ENCODE measurements around the gene LRIF1. TPM values are rescaled to one million over a fixed set of nuclear protein-coding genes. Genes with fewer than 3 reads are reported as not detected.

Gene LRIF1
- total RNA-seq, 6 donors from 2014 or later = 2.6 to 15.3 (median 7.2) TPM

GRCh38 chr1:110928904-110929303 lies 34.8 kb downstream of the LRIF1 start:
- no peaks in the 10 kb centered on the region for H3K27me3 ChIP-seq
- WGBS, 2 donors = 64 to 71% methylated on average over 2 of the region's 2 CpGs
- TF ChIP-seq POLR2A (IDR thresholded peaks at IDR 0.05) (no peak), CTCF (IDR thresholded peaks at IDR 0.05) (no peak), POLR2AphosphoS5 (IDR thresholded peaks at IDR 0.05) (no peak), EP300 (IDR thresholded peaks at IDR 0.05) (no peak)
- no peaks in the 10 kb centered on the region for H3K36me3 ChIP-seq
- DNase-seq = no peak
- H3K27ac ChIP-seq = no peak overlapping the region
- no peak overlapping the region for H3K4me3 ChIP-seq
- H3K9me3 ChIP-seq = peaks cover 0 to 5% (median 0%) of the 10 kb centered on the region in 4 donors
- ATAC-seq (ENCODE audit: low FRiP score in 2 of 2) = no peak
- no peaks in the 10 kb centered on the region for H3K4me1 ChIP-seq

GRCh38 chr1:110928191-110928590 lies 35.5 kb downstream of the LRIF1 start:
- H3K27me3 ChIP-seq = no peaks in the 10 kb centered on the region
- H3K4me3 ChIP-seq = no peak overlapping the region
- H3K4me1 ChIP-seq = no peaks in the 10 kb centered on the region
- H3K27ac ChIP-seq = no peak overlapping the region
- H3K9me3 ChIP-seq = peaks cover 0 to 5% (median 0%) of the 10 kb centered on the region in 4 donors
- 50 to 61% methylated on average over 1 of the region's 1 CpG for WGBS, 2 donors
- no peaks in the 10 kb centered on the region for H3K36me3 ChIP-seq
- no peak for DNase-seq
- TF ChIP-seq POLR2AphosphoS5 (IDR thresholded peaks at IDR 0.05) (no peak), CTCF (IDR thresholded peaks at IDR 0.05) (no peak), EP300 (IDR thresholded peaks at IDR 0.05) (no peak), POLR2A (IDR thresholded peaks at IDR 0.05) (no peak)
- ATAC-seq (ENCODE audit: low FRiP score in 2 of 2) = no peak

- DNase-seq (no peak), ATAC-seq (ENCODE audit: low FRiP score in 2 of 2) (no peak)
- TF ChIP-seq EP300 (IDR thresholded peaks at IDR 0.05) (no peak), POLR2A (IDR thresholded peaks at IDR 0.05) (no peak), CTCF (IDR thresholded peaks at IDR 0.05) (no peak), POLR2AphosphoS5 (IDR thresholded peaks at IDR 0.05) (no peak)
- Histone ChIP-seq H3K4me3 (no peak overlapping the region), H3K36me3 (no peaks in the 10 kb centered on the region), H3K27me3 (no peaks in the 10 kb centered on the region), H3K9me3 (peaks cover 0 to 5% (median 0%) of the 10 kb centered on the region in 4 donors), H3K4me1 (no peaks in the 10 kb centered on the region), H3K27ac (no peak overlapping the region)
- 79 to 80% methylated on average over 2 of the region's 2 CpGs for WGBS, 2 donors
Measured at GRCh38 chr1:110927484-110928075, 36.1 kb downstream of the LRIF1 start.

- no peak for TF ChIP-seq POLR2AphosphoS5 (IDR thresholded peaks at IDR 0.05)
- TF ChIP-seq EP300 (IDR thresholded peaks at IDR 0.05) = no peak
- no peak for TF ChIP-seq CTCF (IDR thresholded peaks at IDR 0.05)
- TF ChIP-seq POLR2A (IDR thresholded peaks at IDR 0.05) = no peak
- Histone ChIP-seq H3K4me3 (no peak overlapping the region), H3K36me3 (no peaks in the 10 kb centered on the region), H3K4me1 (no peaks in the 10 kb centered on the region), H3K27me3 (no peaks in the 10 kb centered on the region), H3K9me3 (no peaks in the 10 kb centered on the region), H3K27ac (no peak overlapping the region)
- ATAC-seq (ENCODE audit: low FRiP score in 2 of 2) = no peak
- WGBS, 2 donors = 96 to 97% methylated on average over 1 of the region's 1 CpG
- DNase-seq = no peak
Measured at GRCh38 chr1:110921953-110922352, 41.8 kb downstream of the LRIF1 start.

GRCh38 chr1:110918016-110918415 lies 45.7 kb downstream of the LRIF1 start:
- DNase-seq = no peak
- 81 to 85% methylated on average over 1 of the region's 1 CpG for WGBS, 2 donors
- Histone ChIP-seq H3K9me3 (peaks cover 0 to under 1% (median 0%) of the 10 kb centered on the region in 4 donors), H3K4me3 (no peak overlapping the region), H3K27me3 (no peaks in the 10 kb centered on the region), H3K27ac (no peak overlapping the region), H3K4me1 (no peaks in the 10 kb centered on the region), H3K36me3 (no peaks in the 10 kb centered on the region)
- TF ChIP-seq POLR2A (IDR thresholded peaks at IDR 0.05) (no peak), CTCF (IDR thresholded peaks at IDR 0.05) (no peak), POLR2AphosphoS5 (IDR thresholded peaks at IDR 0.05) (no peak), EP300 (IDR thresholded peaks at IDR 0.05) (no peak)
- no peak for ATAC-seq (ENCODE audit: low FRiP score in 2 of 2)
